NOMO-1 treated with DMSO at 0.1 percent for 48 hours (cell line): ENCODE data around the gene OPTC.
"Not testable (repeated sequence)": the region's sequence is repeated elsewhere in the genome, so short reads cannot be mapped to it uniquely, and the experiment has no call there.

Experiments
- DNase-seq: peaks from one replicate; lab custom pipeline; 2025; ENCODE audit not compliant: unreplicated experiment; lab: John Stamatoyannopoulos, UW

The OPTC gene, protein sequence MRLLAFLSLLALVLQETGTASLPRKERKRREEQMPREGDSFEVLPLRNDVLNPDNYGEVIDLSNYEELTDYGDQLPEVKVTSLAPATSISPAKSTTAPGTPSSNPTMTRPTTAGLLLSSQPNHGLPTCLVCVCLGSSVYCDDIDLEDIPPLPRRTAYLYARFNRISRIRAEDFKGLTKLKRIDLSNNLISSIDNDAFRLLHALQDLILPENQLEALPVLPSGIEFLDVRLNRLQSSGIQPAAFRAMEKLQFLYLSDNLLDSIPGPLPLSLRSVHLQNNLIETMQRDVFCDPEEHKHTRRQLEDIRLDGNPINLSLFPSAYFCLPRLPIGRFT

DNA sequence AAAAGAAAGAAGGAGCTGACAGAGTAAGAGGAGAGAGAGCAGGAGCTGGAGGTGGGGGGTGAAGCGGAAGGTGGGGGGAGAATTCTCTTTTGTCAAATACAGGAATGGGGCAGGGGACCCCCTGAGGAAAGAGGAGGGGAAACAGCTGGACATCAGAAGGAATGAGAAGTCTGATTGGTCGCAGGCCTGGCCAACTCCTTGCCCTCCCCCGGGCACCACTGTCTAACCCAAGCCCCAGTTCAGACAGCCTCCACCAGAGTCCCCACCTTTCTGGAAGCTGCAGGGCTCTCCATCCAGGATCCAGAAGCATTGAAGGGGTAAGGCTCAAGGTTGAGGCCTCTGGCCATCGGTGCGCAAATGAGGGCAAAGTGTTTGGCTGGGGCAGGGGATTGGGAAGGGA, at the start of gene OPTC:
Gene OPTC, plus strand, starts transcription at position 253 of the 400 bp plus-strand sequence. CDS start 1,853 bp downstream, outside the sequence.
- no peak for DNase-seq

DNA sequence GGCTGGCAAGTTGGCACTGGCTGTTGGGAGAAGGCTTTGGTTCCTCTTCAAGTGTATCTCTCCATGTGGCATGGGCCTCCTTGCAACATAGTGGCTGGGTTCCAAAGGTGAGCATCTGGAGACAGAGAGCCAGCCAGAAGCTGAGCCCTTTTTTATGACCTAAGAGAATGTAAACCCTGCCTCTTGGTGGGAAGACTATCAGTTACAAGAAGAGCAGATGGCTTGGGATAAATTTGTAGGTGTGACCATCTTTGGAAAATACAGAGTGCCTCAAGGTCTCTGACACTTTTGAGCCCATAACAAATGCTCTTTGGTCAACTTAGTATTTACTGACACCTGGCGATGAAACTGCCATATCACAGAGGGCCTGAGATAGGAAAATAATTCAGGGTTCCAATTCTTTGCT, 49.8 kb upstream of the OPTC start:
- DNase-seq, result no peak

DNA sequence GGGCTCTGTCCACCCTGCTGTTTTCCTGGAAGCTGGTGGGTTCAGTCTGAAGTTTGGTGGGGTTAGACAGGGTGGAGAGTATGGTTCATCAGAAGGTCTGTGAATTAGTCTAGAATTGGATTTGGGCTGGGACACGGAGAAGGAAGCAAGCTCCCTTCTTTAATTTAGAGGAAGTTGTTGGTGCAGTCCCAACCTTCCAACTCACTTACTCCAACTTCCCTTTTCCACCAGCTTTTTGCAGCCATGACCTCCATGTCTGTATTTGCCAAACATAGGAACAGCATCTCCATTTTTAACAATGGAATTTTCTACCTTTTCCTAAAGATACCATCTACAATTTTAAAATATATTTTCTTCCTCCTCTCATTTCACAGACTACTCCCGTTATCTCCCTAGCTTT, 46.8 kb upstream of the OPTC start:
- peak; percentile 40 for DNase-seq

DNA sequence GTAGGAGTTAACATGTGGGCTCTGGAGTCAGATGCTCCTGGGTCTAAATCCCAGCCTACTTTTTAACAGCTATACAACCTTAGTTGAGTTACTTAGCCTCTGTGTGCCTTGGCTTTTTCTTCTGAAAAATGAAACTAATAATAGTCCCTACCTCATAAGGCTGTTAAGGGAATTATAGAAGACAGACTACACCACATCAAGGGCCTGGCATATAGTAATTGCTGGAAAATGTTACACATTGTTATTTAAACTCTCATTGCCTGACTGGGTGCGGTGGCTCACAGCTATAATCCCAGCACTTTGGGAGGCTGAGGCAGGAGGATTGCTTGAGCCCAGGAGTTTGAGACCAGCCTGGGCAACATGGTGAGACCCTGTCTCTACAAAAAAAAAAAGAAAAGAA, 46.4 kb upstream of the OPTC start:
- DNase-seq, result not testable (repeated sequence)

DNA sequence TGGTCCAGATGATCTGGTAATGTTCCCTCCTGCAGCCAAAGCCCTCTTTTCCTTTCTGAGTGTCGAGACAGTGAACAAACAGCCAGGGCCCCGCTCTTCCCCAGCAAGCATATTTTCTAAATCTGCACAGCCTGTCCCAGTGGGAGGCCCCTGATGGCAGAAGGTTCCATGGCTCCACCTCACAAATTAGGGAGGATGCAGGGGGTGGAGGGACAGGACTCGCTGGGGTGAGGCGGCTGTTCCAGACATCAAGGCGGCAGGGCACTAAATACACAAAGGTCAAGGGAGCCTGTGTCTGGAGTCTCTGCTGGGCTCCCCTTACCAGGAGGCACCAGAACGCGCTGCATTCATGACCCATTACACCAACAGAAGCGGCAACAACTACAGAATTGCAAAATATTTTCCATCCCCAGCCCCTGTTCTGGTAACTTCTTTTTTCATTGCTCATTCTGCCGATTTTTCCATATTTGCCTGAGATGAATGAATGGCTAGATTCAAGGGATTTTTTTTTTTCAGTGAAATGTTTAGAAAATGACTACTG, 45.4 kb upstream of the OPTC start:
- no peak for DNase-seq

DNA sequence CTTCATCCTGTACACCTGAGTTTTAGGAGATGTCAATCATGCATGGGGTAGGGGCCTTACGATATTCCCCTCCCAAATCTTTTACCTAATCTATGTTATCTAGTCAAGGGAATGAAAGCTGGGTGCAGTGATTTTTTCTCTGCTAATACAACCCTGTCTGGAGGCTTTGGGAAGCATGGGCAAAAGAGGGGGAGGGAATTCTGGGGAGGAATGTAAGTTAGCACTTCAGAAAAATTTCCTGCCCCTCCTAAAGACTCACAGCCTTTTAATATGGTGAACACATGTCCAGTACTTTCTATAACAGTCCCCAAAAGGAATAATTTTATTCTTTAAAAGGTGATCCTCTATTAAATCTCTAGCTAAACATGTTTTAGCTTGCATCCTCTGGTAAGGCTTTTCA, 44.0 kb upstream of the OPTC start:
- DNase-seq, result no peak

DNA sequence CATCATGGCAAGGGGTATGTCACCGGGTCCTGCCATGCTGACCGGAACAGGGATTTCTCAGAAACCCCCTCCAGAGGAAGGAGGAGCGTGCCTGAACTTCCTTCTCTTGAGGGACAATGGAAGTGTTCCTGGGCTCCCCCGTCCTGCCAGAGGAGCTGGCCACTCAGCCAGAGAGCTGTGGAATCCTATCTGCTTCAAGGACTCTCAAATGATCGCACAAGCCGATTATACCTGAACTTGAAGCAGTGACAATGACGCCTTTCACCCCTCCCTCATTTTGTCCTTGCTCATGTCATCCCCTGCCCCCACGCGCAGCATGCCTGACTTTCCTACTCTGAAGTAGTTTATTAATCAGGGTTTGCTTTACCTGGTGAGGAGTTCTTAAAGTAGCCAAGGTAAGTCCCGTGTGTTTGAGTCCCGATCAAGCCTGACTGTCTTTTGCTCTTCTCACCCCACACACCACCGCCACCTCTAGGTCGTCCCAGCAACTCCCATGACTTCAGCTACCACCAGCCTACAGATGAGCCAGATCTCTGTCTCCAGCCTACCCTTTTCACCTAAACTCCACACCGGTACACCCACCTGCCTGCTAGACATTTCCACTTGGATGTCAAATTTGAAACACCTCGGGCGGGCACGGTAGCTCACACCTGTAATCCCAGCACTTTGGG, 43.3 kb upstream of the OPTC start:
- DNase-seq, result no peak

DNA sequence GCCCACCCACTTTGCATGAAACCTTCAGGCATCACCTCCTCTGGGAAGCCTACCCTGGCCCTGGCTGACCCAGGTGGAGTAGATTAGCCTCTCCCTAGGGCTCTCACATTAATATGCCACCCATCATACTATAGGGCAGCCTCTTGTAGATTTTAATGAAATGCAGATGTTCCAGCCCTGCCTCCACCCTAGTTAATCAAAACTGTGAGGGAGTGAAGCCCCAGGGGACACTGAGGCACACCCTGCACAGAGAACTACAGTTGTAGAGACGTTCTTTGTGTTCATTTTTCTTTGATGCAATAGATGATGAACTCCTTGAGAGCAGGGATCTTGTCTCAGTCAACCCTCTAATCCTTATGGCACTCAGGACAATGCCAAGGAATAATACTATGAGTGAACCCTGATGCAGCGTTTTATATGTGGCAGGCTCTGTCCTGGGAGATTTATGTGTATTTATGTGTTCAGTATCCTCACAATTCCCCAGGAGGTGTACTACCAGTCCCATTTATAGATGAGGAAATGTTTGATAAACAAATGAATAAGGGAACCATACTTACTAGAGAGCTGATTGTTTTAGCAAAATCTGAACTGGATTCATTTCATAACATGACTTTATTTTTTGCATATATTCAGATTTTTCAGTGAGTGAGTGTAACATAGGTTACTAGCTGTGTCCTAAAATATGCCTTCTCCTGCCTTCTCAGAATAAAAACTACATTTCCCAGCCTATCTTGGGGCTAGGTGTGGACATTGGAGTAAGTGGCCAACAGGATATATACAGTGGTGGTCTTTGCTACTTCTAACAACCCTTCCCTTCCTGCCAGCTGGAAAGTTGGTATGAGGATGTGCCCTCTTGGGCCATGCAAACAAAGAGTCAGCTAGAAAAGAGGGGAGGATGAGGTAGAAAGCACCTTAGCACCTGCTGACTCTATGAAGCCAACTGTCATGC, 41.8 kb upstream of the OPTC start:
- DNase-seq, result no peak

DNA sequence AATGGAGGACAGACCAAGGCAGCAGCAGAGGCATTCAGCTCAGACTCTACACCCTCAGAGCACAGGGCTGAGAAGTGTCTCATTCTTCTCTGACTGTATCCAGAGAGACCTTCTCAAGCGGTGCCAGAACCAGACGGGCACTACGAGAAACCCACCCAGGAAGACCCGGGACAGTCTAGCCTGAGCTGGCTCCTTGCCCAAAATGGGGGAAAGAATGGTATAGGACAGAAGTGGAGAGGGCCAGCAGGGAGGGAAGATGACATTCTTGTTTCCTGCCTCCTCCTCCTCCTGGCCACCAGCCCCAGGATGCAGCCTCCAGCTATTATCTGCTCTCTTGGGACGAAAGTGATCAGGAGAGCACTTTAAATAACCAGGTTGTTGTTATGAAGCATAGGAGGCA, 40.9 kb upstream of the OPTC start:
- no peak for DNase-seq

DNA sequence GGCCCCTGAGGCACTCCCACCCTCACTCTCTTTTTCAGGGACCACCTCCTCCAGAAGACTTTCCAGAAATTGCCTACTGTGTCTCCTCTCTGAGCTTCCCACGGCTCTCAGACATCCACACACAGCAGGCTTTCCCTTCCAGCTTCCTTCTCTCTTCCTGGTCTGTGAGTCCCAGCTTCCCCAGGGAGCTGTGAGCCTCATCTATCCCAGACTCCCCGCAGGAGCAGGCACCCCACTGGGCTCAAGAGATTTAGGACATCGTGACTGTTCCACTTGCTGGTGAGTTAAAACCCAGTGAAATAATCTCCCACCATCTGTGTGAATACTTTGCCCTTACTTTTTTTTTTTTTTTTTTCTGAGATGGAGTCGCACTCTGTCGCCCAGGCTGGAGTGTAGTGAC, 40.3 kb upstream of the OPTC start:
- no peak for DNase-seq

DNA sequence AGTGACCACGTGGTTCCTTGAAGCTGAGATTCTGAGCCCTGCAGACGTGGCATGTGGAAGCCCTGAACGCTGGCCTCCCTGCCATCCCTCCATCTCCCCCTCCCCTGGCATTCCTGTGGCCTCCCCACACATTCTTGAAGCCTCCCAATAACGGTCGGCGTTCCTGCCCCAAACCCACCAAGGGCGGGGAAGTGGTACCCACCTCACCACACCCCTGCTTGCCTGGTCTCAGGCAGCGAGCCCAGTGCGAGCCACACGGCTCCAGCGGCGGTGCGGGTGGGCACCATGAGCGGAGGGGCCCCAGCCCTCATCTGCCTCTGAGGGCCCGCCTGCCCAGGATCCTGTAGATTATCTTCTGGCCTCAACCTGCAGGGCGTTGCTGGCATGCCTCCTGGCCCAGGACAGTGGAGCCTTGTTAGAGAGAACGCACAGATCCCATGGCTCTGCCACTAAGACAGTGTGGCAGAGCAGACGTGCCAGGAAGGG, 38.9 kb upstream of the OPTC start:
- DNase-seq, result no peak

DNA sequence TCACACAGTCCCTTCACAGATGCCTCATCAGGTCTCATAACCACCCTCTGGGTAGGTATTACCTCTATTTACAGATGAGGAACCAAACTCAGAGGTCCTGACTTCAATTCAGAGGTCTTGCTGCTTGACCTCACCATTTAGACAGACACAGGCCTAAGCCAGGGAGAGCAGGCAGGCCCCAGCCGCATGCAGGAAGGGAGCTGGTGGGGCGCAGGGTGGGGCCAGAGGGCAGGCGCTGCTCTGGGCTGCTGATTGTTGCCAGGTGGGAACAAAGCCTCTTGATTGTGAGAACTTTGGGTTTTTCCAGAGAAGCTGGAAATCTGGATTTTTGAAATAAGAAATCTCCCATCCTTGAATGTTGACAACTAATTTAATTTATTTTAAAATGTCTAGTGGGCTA, 38.2 kb upstream of the OPTC start:
- DNase-seq, result no peak

DNA sequence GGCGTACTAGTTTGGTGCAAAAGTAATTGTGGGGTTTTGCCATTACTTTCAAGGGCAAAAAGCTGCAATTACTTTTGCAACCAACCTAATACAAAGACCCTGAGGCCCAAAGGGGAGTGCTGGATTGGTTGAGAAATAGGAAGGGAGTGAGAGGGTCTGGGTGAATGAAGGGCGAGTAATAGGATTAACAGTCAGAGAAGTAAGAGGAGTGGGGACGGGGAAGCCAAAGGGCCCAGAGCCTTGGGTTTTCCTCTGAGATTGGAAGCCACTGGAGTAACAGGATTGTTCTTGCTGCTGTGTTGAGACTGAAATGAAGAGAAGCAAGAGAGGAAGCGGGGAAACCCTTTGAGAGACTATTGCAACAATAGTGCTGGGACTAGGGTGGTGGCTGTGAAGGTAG, 37.4 kb upstream of the OPTC start:
- DNase-seq, result no peak

DNA sequence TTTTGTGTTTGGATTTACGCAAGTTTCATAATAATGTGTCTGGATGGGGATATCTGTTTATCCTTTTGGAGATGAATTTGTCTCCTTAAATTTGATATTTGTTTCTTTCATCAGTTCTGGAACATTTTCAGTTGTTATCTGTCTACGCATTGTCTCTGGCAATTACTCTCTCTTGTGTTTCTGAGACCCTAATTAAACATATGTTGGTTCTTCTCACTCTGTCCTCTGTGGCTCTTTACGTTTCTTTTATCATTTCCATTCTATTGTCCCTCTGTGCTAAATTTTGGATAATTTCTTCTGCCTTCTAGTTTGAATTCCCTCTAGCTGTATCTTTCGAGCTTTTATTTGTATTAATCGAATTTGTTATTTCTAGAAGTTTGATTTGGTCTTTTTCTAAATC, 35.9 kb upstream of the OPTC start:
- DNase-seq, result no peak

DNA sequence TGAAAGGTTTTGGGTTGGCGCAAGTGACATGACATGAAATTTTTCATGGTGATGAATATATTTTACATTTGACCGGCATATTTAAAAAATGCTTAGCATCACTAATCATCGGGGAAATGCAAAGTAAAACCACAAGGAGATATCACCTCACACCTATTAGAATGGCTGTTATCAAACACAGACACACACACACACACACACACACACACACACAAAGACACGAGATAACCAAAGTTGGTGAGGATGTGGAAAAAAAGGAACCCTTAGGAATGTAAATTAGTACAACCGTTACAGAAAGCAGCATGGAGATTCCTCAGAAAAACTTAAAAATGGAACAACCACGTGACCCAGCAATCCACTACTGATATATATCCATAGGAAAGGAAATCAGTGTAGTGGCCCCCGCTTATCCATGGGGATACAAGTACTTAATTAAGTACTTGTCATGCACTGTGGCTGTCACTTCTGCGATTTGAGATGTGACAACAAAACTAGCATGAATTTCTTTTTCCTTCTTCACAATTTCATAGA, 34.2 kb upstream of the OPTC start:
- no peak for DNase-seq

DNA sequence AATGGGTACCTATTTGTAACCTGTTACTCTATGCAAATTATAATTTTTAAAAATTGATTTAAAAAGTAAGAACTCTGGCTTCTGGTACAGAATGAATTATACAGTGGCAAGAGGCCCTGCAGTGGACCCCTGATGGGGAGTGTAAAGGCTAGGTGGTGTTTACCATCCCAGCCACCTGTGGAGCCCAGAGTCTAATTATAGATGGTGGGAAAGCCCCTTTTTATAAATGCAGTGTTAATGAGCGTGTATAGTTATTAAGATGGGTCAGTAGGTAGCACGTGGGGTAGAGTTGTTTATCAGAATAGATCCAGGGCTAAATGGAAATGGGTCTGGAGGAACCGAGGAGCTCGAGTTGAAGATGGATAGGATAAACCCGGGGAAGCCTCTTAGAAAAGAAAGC, 32.2 kb upstream of the OPTC start:
- DNase-seq, result no peak

DNA sequence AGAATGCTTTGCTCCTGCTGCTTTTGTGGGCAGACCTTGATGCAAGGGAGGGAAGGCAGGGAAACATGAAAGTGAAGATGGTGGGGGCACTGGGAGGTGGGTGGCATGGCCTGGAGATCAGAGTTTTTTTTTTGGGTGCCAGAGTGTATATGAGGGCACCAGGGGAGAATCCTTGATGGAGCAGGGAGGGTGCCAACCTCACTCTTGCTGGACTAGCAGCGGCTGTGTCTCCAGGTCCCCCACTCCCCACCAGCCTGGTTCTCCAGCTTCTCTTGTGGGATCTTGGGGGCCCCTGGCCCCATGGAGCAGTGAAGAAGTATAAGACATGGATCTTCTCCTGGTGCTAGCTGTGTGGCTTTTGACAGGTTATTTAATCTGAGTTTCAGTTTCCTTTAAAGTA, 31.8 kb upstream of the OPTC start:
- DNase-seq, result no peak

DNA sequence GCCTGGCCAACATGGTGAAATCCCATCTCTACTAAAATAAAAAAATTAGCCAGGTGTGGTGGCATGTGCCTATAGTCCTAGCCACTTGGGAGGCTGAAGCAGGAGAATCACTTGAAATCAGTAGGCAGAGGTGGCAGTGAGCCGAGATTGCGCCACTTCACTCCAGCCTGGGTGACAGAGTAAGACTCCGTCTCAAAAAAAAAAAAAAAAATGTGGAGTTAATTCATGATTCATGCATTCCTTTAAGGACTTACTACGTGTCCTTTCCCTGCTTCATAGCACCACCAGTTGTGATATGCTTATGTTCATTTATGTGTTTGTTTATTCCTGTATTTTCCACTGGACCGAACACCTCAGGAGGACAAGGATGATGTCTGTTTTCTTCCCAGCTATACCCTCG, 31.1 kb upstream of the OPTC start:
- no peak for DNase-seq

DNA sequence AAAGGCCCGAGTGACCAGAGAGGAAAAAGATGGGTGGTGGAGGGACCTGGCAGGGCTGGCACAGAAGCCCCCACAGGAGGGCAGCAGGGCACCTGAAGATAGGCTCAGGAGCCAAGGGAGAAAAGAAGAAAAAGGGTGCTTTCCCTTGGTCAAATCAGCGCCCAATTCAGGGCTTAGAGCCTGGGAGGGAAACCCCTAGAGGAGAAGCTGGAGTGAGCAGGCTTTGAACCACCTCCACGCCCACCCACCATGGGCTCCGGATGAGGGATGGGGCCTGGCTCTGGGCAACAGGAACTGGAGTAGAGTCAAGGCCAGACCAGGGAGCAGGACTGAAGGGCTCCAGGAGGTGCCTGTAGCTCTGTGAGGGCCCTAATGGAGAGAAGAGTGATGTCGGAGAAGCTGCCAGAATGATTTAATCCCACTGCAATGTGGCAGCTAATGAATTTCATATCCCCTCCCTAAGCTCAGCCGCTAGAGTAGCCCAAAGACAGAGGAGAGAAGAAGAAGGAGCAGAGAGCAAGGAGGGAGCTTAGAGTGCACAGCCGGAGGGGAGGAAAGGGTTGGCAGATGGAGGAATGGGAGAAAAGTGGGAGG, 30.4 kb upstream of the OPTC start:
- DNase-seq, result no peak

DNA sequence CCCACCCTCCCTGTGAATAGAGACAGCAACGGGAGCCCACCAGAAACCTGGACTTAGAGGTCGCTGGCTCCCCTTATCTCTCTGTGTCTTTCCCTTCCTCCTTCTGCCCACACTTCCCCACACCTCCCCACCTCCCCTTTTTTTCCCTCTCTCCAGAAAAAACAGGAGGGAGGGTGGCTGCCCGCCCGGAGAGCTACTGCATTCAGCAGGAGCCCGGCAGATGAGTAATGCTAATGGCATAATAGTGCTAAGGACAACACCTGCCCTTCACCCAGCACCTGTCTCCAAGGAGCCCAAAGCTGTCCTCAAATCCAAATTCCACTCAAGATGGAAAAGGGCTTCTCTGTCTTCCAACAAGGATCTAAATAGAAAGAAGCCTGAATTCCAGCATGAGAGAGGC, 29.7 kb upstream of the OPTC start:
- DNase-seq, result no peak

DNA sequence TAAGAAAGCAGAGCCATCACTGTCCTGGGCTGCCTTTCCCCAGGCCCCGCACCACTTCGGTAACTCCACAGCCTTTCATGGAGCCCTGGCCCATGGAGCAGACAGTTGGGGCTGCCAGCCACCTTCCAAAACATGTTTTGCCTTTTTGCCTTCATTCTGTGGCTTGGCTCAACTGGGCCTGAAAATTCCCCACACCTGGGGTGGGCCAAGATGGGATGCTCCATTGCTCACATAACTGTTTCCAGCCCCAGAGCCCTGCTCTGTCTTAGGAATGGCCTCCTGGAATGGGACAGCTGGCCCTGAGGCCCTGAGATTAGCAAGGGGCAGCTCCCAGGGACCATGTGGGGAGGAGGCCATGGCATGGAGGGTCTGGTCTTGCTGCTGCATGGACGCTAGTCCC, 29.2 kb upstream of the OPTC start:
- DNase-seq, result no peak
